ENCODE data around the gene TRMT1. TPM values are rescaled to one million over a fixed set of nuclear protein-coding genes. Genes with fewer than 3 reads are reported as not detected.

Gene TRMT1
- total RNA-seq, 4 donors from 2014 or later = 27.0 to 70.5 (median 39.2) TPM

GRCh38 chr19:13077240-13077639 is 39.3 kb downstream of the TRMT1 start:
- no peak for DNase-seq (ENCODE audit: low spot score)
- no peak for ATAC-seq (ENCODE audit: low FRiP score)
- TF ChIP-seq CTCF (IDR thresholded peaks at IDR 0.05) = no peak

- DNase-seq (ENCODE audit: low spot score) (no peak), ATAC-seq (ENCODE audit: low FRiP score) (no peak)
- no peak for TF ChIP-seq CTCF (IDR thresholded peaks at IDR 0.05)
Measured at GRCh38 chr19:13076787-13077186, 39.8 kb downstream of the TRMT1 start.

GRCh38 chr19:13076320-13076719 is 40.2 kb downstream of the TRMT1 start:
- DNase-seq (ENCODE audit: low spot score) = no peak
- no peak for TF ChIP-seq CTCF (IDR thresholded peaks at IDR 0.05)
- ATAC-seq (ENCODE audit: low FRiP score) = no peak

GRCh38 chr19:13074378-13074777 is 42.2 kb downstream of the TRMT1 start:
- ATAC-seq (ENCODE audit: low FRiP score) = no peak
- no peak for TF ChIP-seq CTCF (IDR thresholded peaks at IDR 0.05)

GRCh38 chr19:13073263-13073662 is 43.3 kb downstream of the TRMT1 start:
- no peak for TF ChIP-seq CTCF (IDR thresholded peaks at IDR 0.05)
- DNase-seq (ENCODE audit: low spot score) = no peak
- no peak for ATAC-seq (ENCODE audit: low FRiP score)

More at GRCh38 chr19:13074378-13074777, 42.2 kb downstream of the TRMT1 start:
- DNase-seq (ENCODE audit: low spot score) = no peak

GRCh38 chr19:13072188-13072908 is 44.2 kb downstream of the TRMT1 start:
- no peak for TF ChIP-seq CTCF (IDR thresholded peaks at IDR 0.05)
- ATAC-seq (ENCODE audit: low FRiP score) (no peak), DNase-seq (ENCODE audit: low spot score) (no peak)
